ENCODE measurements around the gene GABRG3.

The GABRG3 gene

GRCh38 chr15:27382361-27383025 lies 411.5 kb downstream of the GABRG3 start (continued):
- TF ChIP-seq ZBTB7A (tag by site-specific recombination; IDR thresholded peaks at IDR 0.05; ENCODE audit: low read depth) (no peak), ZNF391 (tag by site-specific recombination; IDR thresholded peaks at IDR 0.05; ENCODE audit: borderline replicate concordance, low read depth) (no peak), HOXC10 (CRISPR knock-in tag; IDR thresholded peaks at IDR 0.05) (no peak), ZNF596 (tag by site-specific recombination; IDR thresholded peaks at IDR 0.05) (no peak), ZNF274 (IDR thresholded peaks at IDR 0.05; ENCODE audit: low read length) (no peak), ZNF274 (tag by site-specific recombination; IDR thresholded peaks at IDR 0.05; ENCODE audit: borderline replicate concordance) (no peak), ZNF121 (tag by site-specific recombination; IDR thresholded peaks at IDR 0.05) (no peak)

GRCh38 chr15:27383726-27384125 lies 412.7 kb downstream of the GABRG3 start:
- Histone ChIP-seq H3K36me3 (ENCODE audit: control insufficient read depth in 2 of 2, insufficient read depth in 1 of 2, low read length in 2 of 2) (no peaks in the 10 kb centered on the region), H3K4me1 (ENCODE audit: control insufficient read depth, insufficient read depth, low read length) (no peaks in the 10 kb centered on the region), H3K4me3 (ENCODE audit: low read depth, low read length) (no peak overlapping the region), H3K27ac (ENCODE audit: extremely low read depth, low read depth, low read length) (no peak overlapping the region), H3K9me3 (ENCODE audit: control insufficient read depth, insufficient read depth, low read depth, low read length) (no peaks in the 10 kb centered on the region)
- ChIA-PET POLR2A (no interaction called here), CTCF (interaction anchor here (0.6 to 1.1 kb wide), 2 partner anchors 24 to 783 kb away, joined by 4 read pairs; no protein-coding TSS in a partner anchor)
- TF ChIP-seq BCL11A (tag by site-specific recombination; IDR thresholded peaks at IDR 0.05; ENCODE audit: low read depth) (no peak), ZNF416 (tag by site-specific recombination; IDR thresholded peaks at IDR 0.05) (no peak), ZNF645 (tag by site-specific recombination; IDR thresholded peaks at IDR 0.05) (no peak), ZNF529 (tag by site-specific recombination; IDR thresholded peaks at IDR 0.05; ENCODE audit: insufficient replicate concordance) (no peak), SCRT2 (tag by site-specific recombination; IDR thresholded peaks at IDR 0.05) (no peak), ZNF639 (tag by site-specific recombination; IDR thresholded peaks at IDR 0.05) (no peak), ZNF560 (tag by site-specific recombination; IDR thresholded peaks at IDR 0.05; ENCODE audit: borderline replicate concordance) (no peak), ZNF623 (tag by site-specific recombination; IDR thresholded peaks at IDR 0.05) (no peak), ZNF600 (tag by site-specific recombination; IDR thresholded peaks at IDR 0.05) (no peak), PRDM6 (tag by site-specific recombination; IDR thresholded peaks at IDR 0.05) (no peak), CTCF (tag by site-specific recombination; IDR thresholded peaks at IDR 0.05) (no peak), ZBTB17 (tag by site-specific recombination; IDR thresholded peaks at IDR 0.05) (no peak), ZNF362 (tag by site-specific recombination; IDR thresholded peaks at IDR 0.05) (no peak), ZNF521 (tag by site-specific recombination; IDR thresholded peaks at IDR 0.05) (no peak), ZNF37A (tag by site-specific recombination; IDR thresholded peaks at IDR 0.05) (no peak), BCL6B (tag by site-specific recombination; IDR thresholded peaks at IDR 0.05) (no peak), ZBTB48 (tag by site-specific recombination; IDR thresholded peaks at IDR 0.05) (no peak)
